GM12878 (cell line): Measurements from ENCODE around the gene SLC23A2. TPM values are rescaled to one million over a fixed set of nuclear protein-coding genes. Genes with fewer than 3 reads are reported as not detected.
A peak's percentile ranks its signal among the peaks of the same experiment; 100 is the strongest.

Experiments used
- ATAC-seq: fragments of 200-7000 bp; cut with Tn5 transposase; 3 replicates; pipeline ENCODE4 v1.9.1; 2020; ENCODE audit warnings: mild to moderate bottlenecking, moderate library complexity
- BruUV-seq: library from RNA; stranded (reverse); fragments of 400-500 nt; replicated peaks from 2 replicates; lab custom pipeline; 2021; lab: Mats Ljungman, UMichigan
- CTCF ChIA-PET: fragments of 300-600 bp; sonication (Branson Sonifier 250); formaldehyde crosslinking; extraction: SDS; loops from one replicate; lab custom pipeline; 2021; ENCODE audit warnings: inconsistent platforms; lab: Yijun Ruan, JAX
- POLR2A ChIA-PET: fragments of 350-600 bp; formaldehyde crosslinking; extraction: SDS; loops from one replicate; lab custom pipeline; 2021; ENCODE audit warnings: inconsistent platforms; lab: Charles Lee
- RAD21 ChIA-PET: fragments of 300-600 bp; sonication (Branson Sonifier 250); formaldehyde crosslinking; loops from one replicate; lab custom pipeline; 2023; ENCODE audit warnings: antibody characterized with exemption; ENCODE audit not compliant: unreplicated experiment; lab: Charles Lee
- SMC1A ChIA-PET: fragments of 300-600 bp; sonication (Branson Sonifier 250); formaldehyde crosslinking; loops from one replicate; lab custom pipeline; 2023; ENCODE audit not compliant: unreplicated experiment, uncharacterized antibody; lab: Charles Lee
- DNase-seq: peaks from one replicate; pipeline ENCODE4 v3.0.0-alpha.2; 2011; ENCODE audit warnings: low read depth, low spot score
- FAIRE-seq: peaks from 3 replicates; lab custom pipeline; 2011; peaks lifted over from hg19 to GRCh38; lab: Jason Lieb, UNC
- H2AFZ ChIP-seq: 2 replicates; pipeline ENCODE4 v1.6.0; 2011; ENCODE audit warnings: low read depth, low read length, control low read depth; ENCODE audit not compliant: control insufficient read depth
- H3K27ac ChIP-seq: 2 replicates; pipeline ENCODE4 v1.5.1; 2011; ENCODE audit warnings: control low read depth; ENCODE audit not compliant: control insufficient read depth, insufficient read depth
- H3K27me3 ChIP-seq, 2 experiments: replicated peaks in 1 of 2; 2 replicates each; pipeline versions ENCODE4 v1.6.0 to v1.6.1; 2011; ENCODE audit warnings: low read length in 1 of 2; ENCODE audit not compliant: control insufficient read depth in 2 of 2, insufficient read depth in 2 of 2
- H3K36me3 ChIP-seq, 2 experiments: 2 replicates each; pipeline ENCODE4 v1.5.1; 2011; ENCODE audit warnings: low read length in 1 of 2; ENCODE audit not compliant: control insufficient read depth in 2 of 2, insufficient read depth in 2 of 2
- H3K4me1 ChIP-seq: 2 replicates; pipeline ENCODE4 v1.6.1; 2011; ENCODE audit warnings: mild to moderate bottlenecking, low read length, moderate library complexity, mixed read lengths; ENCODE audit not compliant: control insufficient read depth, insufficient read depth
- H3K4me2 ChIP-seq: 2 replicates; pipeline ENCODE4 v1.6.0; 2011; ENCODE audit warnings: control low read depth; ENCODE audit not compliant: control insufficient read depth, insufficient read depth
- H3K4me3 ChIP-seq: fragments of 200-600 bp; sonication (generic); 2 replicates; pipeline ENCODE4 v1.5.1; 2016
- H3K79me2 ChIP-seq: 2 replicates; pipeline ENCODE4 v1.6.0; 2011; ENCODE audit warnings: low read length; ENCODE audit not compliant: control insufficient read depth, insufficient read depth
- H3K9ac ChIP-seq: 2 replicates; pipeline ENCODE4 v1.8.0; 2011; ENCODE audit warnings: low read length, control low read depth, mixed read lengths; ENCODE audit not compliant: control insufficient read depth, insufficient read depth
- H3K9me3 ChIP-seq: replicated peaks from 3 replicates; pipeline ENCODE4 v1.5.1; 2011; ENCODE audit warnings: mild to moderate bottlenecking, low read length; ENCODE audit not compliant: control insufficient read depth, insufficient read depth
- H4K20me1 ChIP-seq: 2 replicates; pipeline ENCODE4 v1.6.0; 2011; ENCODE audit not compliant: control insufficient read depth, insufficient read depth
- MAX ChIP-seq: IDR thresholded peaks from 2 replicates; pipeline ENCODE4 v1.6.1; 2012; ENCODE audit warnings: low read depth, low read length, improper control_type of control experiment
- MTA2 ChIP-seq: fragments of 450-650 bp; IDR thresholded peaks from 2 replicates; pipeline ENCODE4 v1.6.1; 2016; ENCODE audit warnings: low read depth, mild to moderate bottlenecking, moderate library complexity
- NFXL1 ChIP-seq: fragments of 450-650 bp; IDR thresholded peaks from 2 replicates; pipeline ENCODE4 v1.6.1; 2017; ENCODE audit warnings: antibody characterized with exemption, mild to moderate bottlenecking, borderline replicate concordance
- PAX5 ChIP-seq: IDR thresholded peaks from 2 replicates; pipeline ENCODE4 v1.6.1; 2011; ENCODE audit warnings: low read depth, low read length, borderline replicate concordance
- PML ChIP-seq: IDR thresholded peaks from 2 replicates; pipeline ENCODE4 v1.6.1; 2012; ENCODE audit warnings: low read length, inconsistent platforms
- SMC3 ChIP-seq: IDR thresholded peaks from 2 replicates; pipeline ENCODE4 v1.6.1; 2011; ENCODE audit warnings: low read length, improper control_type of control experiment, borderline replicate concordance
- SRF ChIP-seq, 2 experiments: IDR thresholded peaks; 2 replicates each; pipeline ENCODE4 v1.6.1; 2011; ENCODE audit warnings: low read depth in 2 of 2, low read length in 2 of 2, mild to moderate bottlenecking in 1 of 2, moderate library complexity in 1 of 2
- STAT3 ChIP-seq: IDR thresholded peaks from 2 replicates; pipeline ENCODE4 v1.6.1; 2011; ENCODE audit warnings: low read depth, low read length, improper control_type of control experiment
- WGBS: methylation state at CpG from one replicate; pipeline ENCODE4 v1.1.6; 2016; ENCODE audit warnings: low lambda C conversion rate; ENCODE audit not compliant: insufficient replicate concordance, insufficient coverage; ENCODE audit errors: missing lambda C conversion rate; 5-methylcytosine and 5-hydroxymethylcytosine counted together
- in situ Hi-C: fragments of 300-500 bp; cut with MboI; formaldehyde crosslinking; loops from 9 replicates; pipeline ENCODE4 v1.14.3; 2018; ENCODE audit warnings: mixed read lengths
- intact Hi-C: fragments of 100-400 bp; cut with micrococcal nuclease; formaldehyde crosslinking; loops from one replicate; pipeline ENCODE4 v1.14.2; 2022; ENCODE audit not compliant: unreplicated experiment
- polyA plus RNA-seq, 11 experiments: library from polyadenylated mRNA; depleted of rRNA in 4 of 11; unstranded in 6 of 11; stranded (reverse) in 5 of 11; fragments of >200 nt; fragmentation: Nextera tagmentation in 4 of 11; fragmentation: Illumina TruSeq in 1 of 11; extraction: Ambion mirVana in 4 of 11; extraction: Trizol in 1 of 11; gene quantifications; 1 replicate in 1 of 11; 2 replicates in 10 of 11; pipeline versions ENCODE4 v1.2.1 to v1.2.3, GENCODE V29; 2011 to 2016; ENCODE audit warnings: inconsistent platforms in 2 of 11, missing spikeins in 2 of 11, low read depth in 1 of 11
- total RNA-seq, 4 experiments: library from RNA; depleted of rRNA in 3 of 4; stranded (reverse); fragments of >200 nt in 3 of 4; fragmentation: Illumina TruSeq in 1 of 4; extraction: Trizol in 1 of 4; gene quantifications; 2 replicates each; pipeline versions ENCODE4 v1.2.1 to v1.2.3, GENCODE V29; 2013 to 2021
- TF ChIP-seq, protein P1 (sequence below): IDR thresholded peaks from 2 replicates; pipeline ENCODE4 v1.6.1; 2011; ENCODE audit warnings: low read depth, mild to moderate bottlenecking, low read length, moderate library complexity, borderline replicate concordance; ENCODE audit errors: extremely low read depth

SLC23A2 gene
- total and polyA plus RNA-seq, 10 of the 15 experiments (the other 5 are each of a cell fraction or from before 2014, with no cell fraction given) = 4.4 to 56.1 (median 35.5) TPM

DNA sequence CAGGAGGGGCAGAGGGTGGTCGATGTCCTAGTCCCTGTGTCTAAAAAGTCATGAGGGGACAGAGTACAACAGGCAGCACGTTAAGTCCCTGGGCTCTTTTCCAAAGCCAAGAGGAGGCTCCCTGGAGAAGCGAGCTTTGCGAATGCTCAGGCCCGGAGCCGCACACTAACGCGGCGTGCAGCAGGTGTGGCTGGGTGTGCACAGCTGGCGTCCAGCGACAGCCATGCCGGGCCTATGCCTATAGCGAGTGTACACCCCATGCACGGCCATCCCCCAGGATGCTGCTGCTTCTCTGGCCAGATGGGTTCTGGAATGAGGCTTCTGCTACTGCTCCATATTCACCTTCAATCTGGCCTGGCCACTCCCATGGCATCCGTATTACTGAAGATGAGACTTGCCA is 148.3 kb downstream of the SLC23A2 start:
- no peaks in the 10 kb centered on the region for H3K27me3 ChIP-seq
- H3K4me1 ChIP-seq = no peaks in the 10 kb centered on the region
- TF ChIP-seq STAT3 (no peak), PML (no peak), PAX5 (no peak), MAX (no peak), SRF (IDR thresholded peaks at IDR 0.05; ENCODE audit: low read depth in 2 of 2, low read length in 2 of 2) (no peak), MTA2 (no peak), NFXL1 (no peak), SMC3 (no peak)
- TF ChIP-seq, protein P1, sequence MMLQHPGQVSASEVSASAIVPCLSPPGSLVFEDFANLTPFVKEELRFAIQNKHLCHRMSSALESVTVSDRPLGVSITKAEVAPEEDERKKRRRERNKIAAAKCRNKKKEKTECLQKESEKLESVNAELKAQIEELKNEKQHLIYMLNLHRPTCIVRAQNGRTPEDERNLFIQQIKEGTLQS = no peak
- no peaks in the 10 kb centered on the region for H4K20me1 ChIP-seq
- intact Hi-C loops = no loop called here
- SMC1A ChIA-PET = interaction anchor here (1.2 kb wide), 1 partner anchor 248 kb away, joined by 3 read pairs; no protein-coding TSS in a partner anchor
- H3K79me2 ChIP-seq = no peaks in the 10 kb centered on the region
- ATAC-seq = no peak
- POLR2A ChIA-PET = no interaction called here
- WGBS = 88% methylated on average over 15 of the region's 15 CpGs
- CTCF ChIA-PET = no interaction called here
- H2AFZ ChIP-seq = no peak overlapping the region
- DNase-seq = no peak
- H3K36me3 ChIP-seq = peaks cover 3 to 12% of the 10 kb centered on the region in 2 experiments; a peak in 2 of 4 replicates
- no peaks in the 10 kb centered on the region for H3K9me3 ChIP-seq
- no peak overlapping the region for H3K27ac ChIP-seq
- BruUV-seq = TSS peak; percentile 4
- RAD21 ChIA-PET = no interaction called here
- no peak for FAIRE-seq
- H3K9ac ChIP-seq = no peak overlapping the region
- H3K4me3 ChIP-seq = no peak overlapping the region
- in situ Hi-C loops = no loop called here
- no peak overlapping the region for H3K4me2 ChIP-seq
